PFSK-1 (cell line): Measurements from ENCODE around the gene RPS15.

Source experiments
- POLR2AphosphoS5 ChIP-seq: IDR thresholded peaks from 2 replicates; pipeline ENCODE4 v1.6.1; 2012; ENCODE audit warnings: low read depth, mild to moderate bottlenecking, control low read depth, low read length, moderate library complexity
- SIN3A ChIP-seq: IDR thresholded peaks from 2 replicates; pipeline ENCODE4 v1.6.1; 2012; ENCODE audit warnings: mild to moderate bottlenecking, low read length, moderate library complexity, borderline replicate concordance; ENCODE audit not compliant: insufficient read depth
- TAF1 ChIP-seq: IDR thresholded peaks from 2 replicates; pipeline ENCODE4 v1.6.1; 2012; ENCODE audit warnings: low read length, control low read depth, borderline replicate concordance; ENCODE audit not compliant: insufficient read depth
- TF ChIP-seq, protein P1 (sequence below), 2 experiments: IDR thresholded peaks; 2 replicates each; pipeline versions ENCODE4 v1.6.1 to v1.8.0; 2011 to 2012; ENCODE audit warnings: low read depth in 2 of 2, low read length in 2 of 2, control low read depth in 1 of 2, inconsistent platforms in 1 of 2, mild to moderate bottlenecking in 1 of 2, moderate library complexity in 1 of 2; ENCODE audit not compliant: insufficient read depth in 1 of 2

DNA sequence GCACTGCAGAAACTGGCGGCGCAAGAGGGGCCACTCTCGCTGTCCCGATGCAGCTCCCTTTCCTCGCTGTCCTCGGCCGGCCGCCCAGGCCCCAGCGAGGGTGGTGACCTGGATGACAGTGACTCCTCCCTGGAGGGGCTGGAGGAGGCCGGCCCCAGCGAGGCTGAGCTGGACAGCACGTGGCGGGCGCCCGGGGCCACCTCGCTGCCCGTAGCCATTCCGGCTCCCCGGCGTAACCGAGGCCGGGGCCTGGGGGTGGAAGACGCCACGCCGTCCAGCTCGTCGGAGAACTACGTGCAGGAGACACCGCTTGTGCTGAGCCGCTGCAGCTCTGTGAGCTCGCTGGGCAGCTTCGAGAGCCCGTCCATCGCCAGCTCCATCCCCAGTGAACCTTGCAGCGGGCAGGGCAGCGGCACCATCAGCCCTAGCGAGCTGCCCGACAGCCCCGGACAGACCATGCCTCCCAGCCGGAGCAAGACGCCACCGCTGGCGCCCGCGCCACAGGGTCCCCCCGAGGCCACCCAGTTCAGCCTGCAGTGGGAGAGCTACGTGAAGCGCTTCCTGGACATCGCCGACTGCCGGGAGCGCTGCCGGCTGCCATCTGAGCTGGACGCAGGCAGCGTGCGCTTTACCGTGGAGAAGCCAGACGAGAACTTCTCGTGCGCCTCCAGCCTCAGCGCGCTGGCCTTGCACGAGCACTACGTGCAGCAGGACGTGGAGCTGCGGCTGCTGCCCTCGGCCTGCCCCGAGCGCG, 28.4 kb downstream of the RPS15 start:
- TF ChIP-seq, protein P1, sequence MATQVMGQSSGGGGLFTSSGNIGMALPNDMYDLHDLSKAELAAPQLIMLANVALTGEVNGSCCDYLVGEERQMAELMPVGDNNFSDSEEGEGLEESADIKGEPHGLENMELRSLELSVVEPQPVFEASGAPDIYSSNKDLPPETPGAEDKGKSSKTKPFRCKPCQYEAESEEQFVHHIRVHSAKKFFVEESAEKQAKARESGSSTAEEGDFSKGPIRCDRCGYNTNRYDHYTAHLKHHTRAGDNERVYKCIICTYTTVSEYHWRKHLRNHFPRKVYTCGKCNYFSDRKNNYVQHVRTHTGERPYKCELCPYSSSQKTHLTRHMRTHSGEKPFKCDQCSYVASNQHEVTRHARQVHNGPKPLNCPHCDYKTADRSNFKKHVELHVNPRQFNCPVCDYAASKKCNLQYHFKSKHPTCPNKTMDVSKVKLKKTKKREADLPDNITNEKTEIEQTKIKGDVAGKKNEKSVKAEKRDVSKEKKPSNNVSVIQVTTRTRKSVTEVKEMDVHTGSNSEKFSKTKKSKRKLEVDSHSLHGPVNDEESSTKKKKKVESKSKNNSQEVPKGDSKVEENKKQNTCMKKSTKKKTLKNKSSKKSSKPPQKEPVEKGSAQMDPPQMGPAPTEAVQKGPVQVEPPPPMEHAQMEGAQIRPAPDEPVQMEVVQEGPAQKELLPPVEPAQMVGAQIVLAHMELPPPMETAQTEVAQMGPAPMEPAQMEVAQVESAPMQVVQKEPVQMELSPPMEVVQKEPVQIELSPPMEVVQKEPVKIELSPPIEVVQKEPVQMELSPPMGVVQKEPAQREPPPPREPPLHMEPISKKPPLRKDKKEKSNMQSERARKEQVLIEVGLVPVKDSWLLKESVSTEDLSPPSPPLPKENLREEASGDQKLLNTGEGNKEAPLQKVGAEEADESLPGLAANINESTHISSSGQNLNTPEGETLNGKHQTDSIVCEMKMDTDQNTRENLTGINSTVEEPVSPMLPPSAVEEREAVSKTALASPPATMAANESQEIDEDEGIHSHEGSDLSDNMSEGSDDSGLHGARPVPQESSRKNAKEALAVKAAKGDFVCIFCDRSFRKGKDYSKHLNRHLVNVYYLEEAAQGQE (IDR thresholded peaks at IDR 0.05; ENCODE audit: insufficient read depth in 1 of 2, low read depth in 2 of 2, low read length in 2 of 2): no peak
- no peak for TF ChIP-seq TAF1
- no peak for TF ChIP-seq POLR2AphosphoS5
- no peak for TF ChIP-seq SIN3A
